COLO829 (cell line): ENCODE data around the gene ZSWIM3.
"Not testable (repeated sequence)": the region's sequence is repeated elsewhere in the genome, so short reads cannot be mapped to it uniquely, and the experiment has no call there.

Experiments used
- DNase-seq: peaks from one replicate; pipeline ENCODE4 v3.0.0; 2012; ENCODE audit warnings: low spot score

ZSWIM3 gene

GRCh38 chr20:45861221-45862075, 4.0 kb downstream of the ZSWIM3 start:
- DNase-seq = no peak

- DNase-seq = no peak
Observed at GRCh38 chr20:45863543-45864470, 6.4 kb downstream of the ZSWIM3 start.

- no peak for DNase-seq
Observed at GRCh38 chr20:45866454-45866853, 9.0 kb downstream of the ZSWIM3 start.

GRCh38 chr20:45867136-45867818, 9.9 kb downstream of the ZSWIM3 start:
- DNase-seq = no peak

GRCh38 chr20:45867819-45868176, 10.4 kb downstream of the ZSWIM3 start:
- DNase-seq = no peak

GRCh38 chr20:45872626-45873025, 15.2 kb downstream of the ZSWIM3 start:
- no peak for DNase-seq

- DNase-seq = no peak
Observed at GRCh38 chr20:45873409-45874103, 16.1 kb downstream of the ZSWIM3 start.

GRCh38 chr20:45874104-45874481, 16.7 kb downstream of the ZSWIM3 start:
- DNase-seq = not testable (repeated sequence)

- peak; percentile 54 for DNase-seq
Observed at GRCh38 chr20:45874576-45874975, 17.2 kb downstream of the ZSWIM3 start.

- DNase-seq = no peak
Observed at GRCh38 chr20:45878076-45878761, 20.8 kb downstream of the ZSWIM3 start.

- peak; percentile 98 for DNase-seq
Observed at GRCh38 chr20:45880988-45881788, 23.8 kb downstream of the ZSWIM3 start, which contains the start of gene ZSWIM1. TSS of gene ZSWIM1 (plus strand) at chr20:45881227. CDS start at chr20:45882593, 1,366 bp downstream.

- DNase-seq = no peak
Observed at GRCh38 chr20:45882469-45883099, 25.2 kb downstream of the ZSWIM3 start.

GRCh38 chr20:45883100-45883469, 25.7 kb downstream of the ZSWIM3 start:
- no peak for DNase-seq

- no peak for DNase-seq
Observed at GRCh38 chr20:45886590-45887345, 29.4 kb downstream of the ZSWIM3 start.

GRCh38 chr20:45887346-45887715, 29.9 kb downstream of the ZSWIM3 start, which contains the start of gene SPATA25:
TSS of gene SPATA25 (minus strand) at chr20:45887622. CDS start at chr20:45887590, 32 bp downstream.
- no peak for DNase-seq

- no peak for DNase-seq
Observed at GRCh38 chr20:45888681-45889080, 31.3 kb downstream of the ZSWIM3 start.

- no peak for DNase-seq
Observed at GRCh38 chr20:45890077-45890984, 32.9 kb downstream of the ZSWIM3 start.
